AG09319 (cell line): ENCODE results near the gene FUT3.
"Not testable (repeated sequence)": the region's sequence is repeated elsewhere in the genome, so short reads cannot be mapped to it uniquely, and the experiment has no call there.

Experiments
- DNase-seq: peaks from one replicate; pipeline ENCODE4 v3.0.0-alpha.2; 2010; ENCODE audit warnings: low read depth; ENCODE audit errors: extremely low read depth
- CTCF ChIP-seq: IDR thresholded peaks from 2 replicates; pipeline ENCODE4 v1.5.1; 2011; ENCODE audit warnings: low read depth, mild to moderate bottlenecking, inconsistent platforms, low read length, moderate library complexity

FUT3 gene

DNA sequence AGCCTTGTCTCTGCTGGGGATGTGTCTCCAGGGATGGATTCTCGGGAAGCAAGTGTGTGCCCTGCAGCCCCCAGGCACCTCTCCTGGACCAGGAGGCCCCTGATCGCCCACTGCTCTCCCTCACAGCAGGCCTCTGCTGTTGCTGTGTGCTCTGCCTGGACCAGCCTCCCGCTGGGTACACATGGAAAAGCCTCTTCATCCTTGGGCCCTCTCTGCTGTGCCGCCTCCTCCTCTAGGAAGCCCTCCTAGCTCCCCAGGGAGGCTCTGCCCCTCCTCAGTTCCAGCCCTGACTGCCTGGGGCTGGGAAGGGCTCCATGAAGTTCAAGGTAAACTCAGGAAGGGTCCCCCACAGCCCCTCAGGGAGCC, 40.3 kb upstream of the FUT3 start:
- DNase-seq, result no peak
- TF ChIP-seq CTCF, result no peak

- no peak for DNase-seq
- TF ChIP-seq CTCF, result no peak
These were observed 38.9 kb upstream of the FUT3 start for GRCh38 chr19:5890099-5890498.

GRCh38 chr19:5889288-5889971, 38.2 kb upstream of the FUT3 start:
- no peak for TF ChIP-seq CTCF
- no peak for DNase-seq

DNA sequence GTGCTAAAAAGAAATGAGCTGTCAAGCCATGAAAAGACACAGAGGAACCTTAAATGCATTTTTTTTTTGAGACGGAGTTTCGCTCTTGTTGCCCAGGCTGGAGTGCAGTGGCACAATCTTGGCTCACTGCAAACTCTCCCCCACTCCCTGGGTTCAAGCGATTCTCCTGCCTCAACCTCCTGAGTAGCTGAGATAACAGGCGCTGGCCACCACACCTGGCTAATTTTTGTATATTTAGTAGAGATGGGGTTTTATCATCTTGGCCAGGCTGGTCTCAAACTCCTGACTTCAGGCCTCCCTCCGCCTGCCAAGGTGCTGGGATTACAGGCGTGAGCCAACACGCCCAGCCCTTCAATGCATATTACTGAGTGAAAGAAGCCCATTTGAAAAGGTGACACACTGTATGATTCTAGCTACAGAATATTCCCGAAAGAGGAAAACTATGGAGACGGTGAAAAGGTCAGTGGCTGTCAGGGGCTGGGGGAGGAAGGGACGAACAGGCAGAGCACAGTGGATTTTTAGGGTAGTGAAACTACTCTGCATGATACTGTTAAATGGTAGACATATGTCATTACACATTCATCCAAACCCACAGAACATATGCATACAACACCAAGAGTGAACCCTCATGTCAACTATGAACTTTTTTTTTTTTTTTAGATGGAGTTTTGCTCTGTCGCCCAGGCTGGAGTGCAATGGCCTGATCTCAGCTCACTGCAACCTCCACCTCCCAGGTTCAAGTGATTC, 33.0 kb upstream of the FUT3 start:
- DNase-seq, result not testable (repeated sequence)

DNA sequence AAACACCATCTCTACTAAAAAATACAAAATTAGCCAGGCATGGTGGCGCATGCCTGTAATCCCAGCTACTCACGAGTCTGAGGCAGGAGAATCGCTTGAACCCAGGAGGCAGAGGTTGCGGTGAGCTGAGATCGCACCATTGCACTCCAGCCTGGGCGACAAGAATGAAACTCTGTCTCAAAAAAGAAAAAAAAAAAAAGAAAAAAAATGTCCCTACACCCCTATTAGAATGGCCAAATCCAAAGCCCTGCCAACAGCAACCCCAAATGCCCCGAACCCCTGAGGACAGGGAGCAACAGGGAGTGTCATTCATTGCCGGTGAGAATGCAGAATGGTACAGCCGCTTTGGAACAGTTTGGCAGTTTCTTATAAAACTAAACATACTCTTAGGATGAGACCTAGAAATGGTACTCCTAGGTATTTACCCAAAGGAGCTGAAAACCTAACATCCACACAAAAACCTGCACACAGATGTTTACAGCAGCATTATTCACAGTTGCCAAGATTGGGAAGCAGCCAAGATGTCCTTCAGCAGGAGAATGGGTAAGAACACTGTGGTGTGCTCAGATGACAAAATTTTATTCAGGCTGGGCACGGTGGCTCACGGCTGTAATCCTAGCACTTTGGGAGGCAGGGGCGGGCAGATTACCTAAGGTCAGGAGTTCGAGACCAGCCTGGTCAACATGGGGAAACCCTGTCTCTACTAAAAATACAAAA, 32.1 kb upstream of the FUT3 start:
- DNase-seq, result not testable (repeated sequence)

GRCh38 chr19:5882421-5882968, 31.2 kb upstream of the FUT3 start:
- DNase-seq, result no peak
- no peak for TF ChIP-seq CTCF

DNA sequence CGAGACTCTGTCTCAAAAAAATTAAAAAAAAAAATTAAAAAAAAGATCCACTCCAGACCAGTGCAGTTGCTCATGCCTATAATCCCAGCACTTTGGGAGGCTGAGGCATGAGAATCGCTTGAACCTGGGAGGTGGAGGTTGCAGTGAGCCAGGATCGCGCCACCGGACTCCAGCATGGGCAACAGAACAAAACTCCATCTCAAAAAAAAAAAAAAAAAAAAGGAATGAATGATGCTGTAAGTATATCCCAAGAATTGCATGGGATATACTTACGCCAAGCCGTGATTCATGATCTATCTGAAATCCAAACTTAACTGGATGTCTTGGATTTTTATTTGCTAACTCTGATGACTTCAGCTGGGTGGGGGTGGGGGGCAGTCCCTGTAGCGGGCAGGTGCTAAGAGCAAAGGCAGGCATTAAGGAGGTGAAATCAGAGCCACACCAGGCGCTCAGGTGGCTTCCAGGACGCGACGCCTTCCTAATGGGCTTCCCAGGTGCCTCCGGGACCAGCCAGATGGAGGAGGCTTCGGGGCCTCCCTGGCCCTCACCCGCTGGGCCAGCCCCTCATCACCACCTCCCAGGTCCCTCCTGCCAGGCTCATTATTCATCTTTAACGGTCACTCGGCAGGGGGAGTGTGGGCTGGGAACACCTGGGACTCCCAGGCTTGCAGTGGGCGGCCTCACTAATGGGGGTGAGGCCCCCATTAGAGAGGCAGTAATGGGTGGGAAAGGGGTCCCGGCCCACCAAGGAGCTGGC, 30.5 kb upstream of the FUT3 start:
- no peak for DNase-seq
- no peak for TF ChIP-seq CTCF

DNA sequence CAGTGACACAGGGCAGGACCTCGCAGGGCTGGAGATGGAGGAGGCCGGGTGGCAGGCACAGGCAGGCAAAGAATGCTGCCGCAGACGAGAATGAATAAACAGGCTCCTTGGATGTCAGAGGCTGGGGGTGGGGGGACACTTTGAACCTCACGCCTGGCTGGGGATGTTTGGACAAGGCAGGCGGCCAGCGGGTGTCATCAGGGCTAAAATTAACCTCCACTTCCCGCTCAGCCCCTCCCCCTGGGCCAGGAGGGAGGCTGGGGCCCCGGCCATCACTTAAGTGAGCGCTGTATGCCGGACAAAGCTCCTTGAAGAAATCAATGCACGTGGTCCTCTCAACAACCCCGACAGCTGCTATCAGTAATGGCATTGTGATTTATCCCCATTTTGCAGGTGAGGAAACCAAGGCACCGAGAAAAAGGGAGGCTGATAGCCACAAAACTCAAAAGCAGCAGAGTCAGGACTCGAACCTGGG, 29.4 kb upstream of the FUT3 start:
- TF ChIP-seq CTCF, result no peak
- no peak for DNase-seq
